ENCODE results near the gene CFAP52. TPM values are rescaled to one million over a fixed set of nuclear protein-coding genes. Genes with fewer than 3 reads are reported as not detected.
"Not testable (repeated sequence)": the region's sequence is repeated elsewhere in the genome, so short reads cannot be mapped to it uniquely, and the experiment has no call there.

CFAP52 gene
- polyA plus RNA-seq, 12 donors = 0.18 to 0.57 (median 0.32) TPM; not detected in 9

DNA sequence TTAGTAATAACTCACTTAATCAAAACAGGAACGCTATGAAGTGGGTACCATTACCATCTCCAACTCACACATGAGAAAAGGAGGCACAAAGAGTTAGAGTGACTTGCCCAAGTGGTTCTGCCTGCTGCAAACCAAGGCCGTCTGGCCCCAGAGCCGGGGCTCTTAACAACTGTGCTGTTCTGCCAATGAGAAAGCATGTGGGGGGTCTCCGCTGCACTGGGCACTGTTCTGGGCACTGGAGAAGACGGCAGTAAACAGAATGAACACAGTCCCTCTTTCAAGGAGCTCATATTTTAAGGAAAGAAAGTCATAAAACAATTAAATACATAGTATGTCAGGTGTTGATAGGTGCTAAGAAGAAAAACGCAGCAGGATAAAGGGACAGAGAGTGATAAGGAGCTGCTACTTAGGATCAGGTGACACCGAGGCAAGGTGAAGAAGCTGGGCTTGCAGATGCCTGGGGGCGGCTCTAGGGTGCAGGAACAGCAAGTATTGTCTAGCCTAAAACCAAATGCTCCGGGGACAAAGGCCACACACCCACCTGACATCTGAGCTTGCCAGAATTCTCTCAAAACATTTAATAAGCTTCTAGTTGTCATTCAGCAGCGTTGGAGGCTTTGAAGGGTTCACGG lies 7.4 kb upstream of the CFAP52 start:
- no peak for DNase-seq

DNA sequence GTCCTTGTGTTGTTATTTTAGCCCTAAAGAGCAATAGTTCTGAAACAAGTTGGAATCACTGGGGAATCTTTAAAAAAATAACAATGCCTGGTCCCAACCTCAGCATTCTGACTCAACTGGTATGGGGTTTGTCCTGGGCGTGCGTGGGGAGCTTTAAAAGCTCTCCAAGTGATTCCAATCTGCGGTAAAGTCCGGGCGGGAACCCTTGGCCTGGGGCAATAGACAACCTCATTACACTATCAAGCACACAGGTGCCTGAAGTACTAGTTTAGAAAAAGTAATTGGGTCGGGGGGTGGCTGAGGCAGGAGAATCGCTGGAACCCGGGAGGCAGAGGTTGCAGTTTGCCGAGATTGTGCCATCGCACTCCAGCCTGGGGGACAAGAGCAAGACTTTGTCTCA lies 5.2 kb upstream of the CFAP52 start:
- no peak for DNase-seq

DNA sequence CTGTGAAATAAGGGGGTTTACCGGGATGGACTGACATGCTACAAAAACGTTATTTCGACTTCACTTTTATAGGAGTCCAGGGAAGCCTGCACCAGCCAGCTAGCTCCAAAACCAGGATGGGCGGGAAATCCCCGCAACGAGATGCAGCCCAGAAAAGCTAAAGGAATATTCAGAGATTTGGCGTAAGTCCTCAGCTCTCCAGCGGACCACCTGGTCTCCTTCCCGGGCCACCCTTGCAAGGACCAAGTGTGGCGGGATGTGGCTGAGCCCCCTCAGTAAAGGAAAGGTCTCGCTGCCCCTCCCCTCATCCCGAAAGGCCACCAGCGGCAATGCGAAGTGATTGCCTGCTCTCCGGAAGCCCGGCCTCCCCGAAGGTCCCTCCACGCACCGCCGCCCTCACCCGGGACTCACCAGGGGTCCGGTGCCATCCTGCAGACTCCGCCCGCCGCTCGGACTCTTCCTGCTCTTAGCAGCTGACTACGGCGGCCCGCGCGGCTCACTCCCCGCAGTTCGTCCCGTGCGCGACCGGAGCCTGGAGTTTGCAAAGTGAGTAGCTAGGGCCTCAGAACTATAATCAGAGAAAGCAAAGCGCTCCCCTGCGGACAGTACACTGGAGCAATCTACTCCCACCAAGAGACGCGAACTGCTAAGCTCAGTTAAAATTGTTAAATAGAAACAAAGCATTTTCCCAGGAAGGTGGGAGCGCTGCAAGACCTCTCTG lies 901 bp upstream of the CFAP52 start, which contains the start of gene STX8:
Gene STX8, minus strand, starts transcription at position 440 of the 721 bp plus-strand sequence. Its CDS starts 12 bp downstream, at position 428.
- peak; percentile 85 for DNase-seq

DNA sequence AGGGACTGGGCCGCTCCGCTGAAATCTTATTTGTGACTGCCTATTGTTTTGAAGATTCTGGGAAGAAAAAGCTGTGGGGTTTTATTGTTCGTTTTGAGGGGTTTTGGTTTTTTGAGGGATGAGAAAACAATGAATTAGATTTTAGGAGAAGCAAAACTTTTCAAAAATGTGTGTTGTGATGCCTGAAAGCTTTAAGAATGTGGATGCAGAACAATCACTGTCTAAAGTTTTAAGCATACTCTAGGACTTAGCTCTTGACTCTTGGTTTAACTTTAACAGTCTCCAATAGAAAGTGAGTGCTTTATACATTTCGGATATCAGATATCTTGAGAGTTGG lies 899 bp downstream of the CFAP52 start:
- DNase-seq = no peak

DNA sequence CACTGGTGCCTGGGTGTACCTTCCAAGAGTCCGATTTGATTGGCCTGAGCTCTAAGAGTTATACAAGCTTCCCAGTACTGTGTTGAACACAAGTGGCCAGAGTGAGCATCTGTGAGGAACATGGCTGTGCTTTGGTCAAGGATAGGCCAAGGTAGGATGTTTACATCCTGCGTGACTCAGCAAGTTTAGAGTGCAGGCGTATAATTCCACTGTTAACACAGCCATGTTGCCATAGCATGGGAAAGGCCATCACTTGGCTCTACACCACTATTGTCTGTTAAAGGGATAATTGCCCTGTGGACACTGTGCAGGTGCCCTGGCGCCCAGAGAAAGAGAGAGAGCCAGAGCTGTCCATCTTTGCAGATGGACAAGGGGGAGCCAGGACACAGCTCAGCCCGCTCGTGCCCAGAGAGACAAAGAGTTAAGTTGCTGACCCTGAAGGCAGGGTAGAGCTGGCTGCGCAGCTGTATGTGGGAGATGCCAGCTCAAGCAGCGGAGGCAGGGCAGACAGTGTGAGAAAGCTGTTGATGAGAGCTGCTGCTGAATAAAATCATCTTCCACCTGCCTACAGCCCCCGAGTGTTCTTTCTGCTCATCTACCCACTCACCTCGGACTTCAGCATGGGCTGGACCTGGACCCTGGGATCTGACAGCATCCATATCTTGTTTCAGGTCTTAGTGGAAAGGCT lies 11.7 kb downstream of the CFAP52 start:
- DNase-seq = no peak

DNA sequence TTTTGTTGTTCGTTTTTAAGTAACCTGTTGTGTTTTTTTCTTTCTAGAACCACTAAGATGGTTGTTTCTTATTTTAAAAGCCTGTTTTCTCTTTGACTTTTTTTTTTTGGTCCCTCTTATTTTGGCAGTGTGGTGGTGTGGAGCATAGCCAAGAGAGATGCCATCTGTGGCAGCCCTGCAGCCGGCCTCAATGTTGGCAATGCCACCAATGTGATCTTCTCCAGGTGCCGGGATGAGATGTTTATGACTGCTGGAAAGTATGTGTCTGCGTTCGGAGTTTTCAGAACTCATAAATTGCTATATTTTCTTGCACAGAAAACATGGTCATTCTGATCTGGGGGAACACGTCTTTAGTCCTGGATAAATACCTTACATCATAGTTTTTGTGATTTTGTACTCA lies 17.6 kb downstream of the CFAP52 start:
- no peak for DNase-seq

DNA sequence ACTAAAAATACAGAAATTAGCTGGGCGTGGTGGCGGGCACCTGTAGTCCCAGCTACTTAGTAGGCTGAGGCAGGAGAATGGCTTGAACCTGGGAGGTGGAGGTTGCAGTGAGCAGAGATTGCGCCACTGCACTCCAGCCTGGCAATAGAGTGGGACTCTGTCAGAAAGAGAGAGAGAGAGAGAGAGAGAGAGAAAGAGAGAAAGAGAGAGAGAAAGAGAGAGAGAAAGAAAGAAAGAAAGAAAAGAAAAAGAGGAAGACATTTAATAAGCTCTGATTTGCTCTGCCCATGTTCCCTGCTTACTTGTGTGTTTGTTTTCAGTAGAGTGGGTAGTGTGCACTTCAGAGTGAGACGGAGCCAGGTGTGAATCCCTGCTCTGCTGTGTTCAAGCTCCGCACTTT lies 21.2 kb downstream of the CFAP52 start:
- not testable (repeated sequence) for DNase-seq

DNA sequence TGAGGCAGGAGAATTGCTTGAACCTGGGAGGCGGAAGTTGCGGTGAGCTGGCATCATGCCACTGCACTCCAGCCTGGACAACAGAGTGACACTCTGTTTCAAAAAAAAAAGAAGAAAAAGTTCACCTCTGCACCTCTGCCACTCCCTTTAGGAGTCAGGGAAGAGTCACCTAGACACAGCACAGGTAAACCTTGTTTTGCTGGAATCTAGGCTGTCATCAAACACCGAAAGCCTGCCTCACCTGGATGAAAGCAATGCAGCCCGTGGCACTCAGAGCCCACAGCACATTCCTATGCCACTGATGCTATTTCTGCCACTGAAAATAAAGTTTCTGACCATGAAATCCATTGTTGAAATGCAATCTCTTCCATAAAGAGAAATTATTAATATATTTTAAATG lies 22.2 kb downstream of the CFAP52 start:
- no peak for DNase-seq

DNA sequence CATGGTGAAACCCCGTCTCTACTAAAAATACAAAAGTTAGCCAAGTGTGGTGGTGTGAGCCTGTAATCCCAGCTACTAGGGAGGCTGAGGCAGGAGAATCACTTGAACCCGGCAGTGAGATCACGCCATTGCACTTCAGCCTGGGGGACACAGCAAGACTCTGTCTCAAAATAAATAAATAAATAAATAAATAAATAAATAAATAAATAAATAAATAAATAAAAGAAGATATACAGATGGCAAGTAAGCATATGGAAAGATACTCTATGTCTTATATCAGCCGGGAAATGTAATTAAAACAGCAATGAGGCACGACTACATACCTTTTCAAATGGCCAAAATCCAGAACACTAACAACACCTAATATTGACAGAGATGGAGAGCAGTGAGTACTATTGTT lies 28.1 kb downstream of the CFAP52 start:
- not testable (repeated sequence) for DNase-seq

DNA sequence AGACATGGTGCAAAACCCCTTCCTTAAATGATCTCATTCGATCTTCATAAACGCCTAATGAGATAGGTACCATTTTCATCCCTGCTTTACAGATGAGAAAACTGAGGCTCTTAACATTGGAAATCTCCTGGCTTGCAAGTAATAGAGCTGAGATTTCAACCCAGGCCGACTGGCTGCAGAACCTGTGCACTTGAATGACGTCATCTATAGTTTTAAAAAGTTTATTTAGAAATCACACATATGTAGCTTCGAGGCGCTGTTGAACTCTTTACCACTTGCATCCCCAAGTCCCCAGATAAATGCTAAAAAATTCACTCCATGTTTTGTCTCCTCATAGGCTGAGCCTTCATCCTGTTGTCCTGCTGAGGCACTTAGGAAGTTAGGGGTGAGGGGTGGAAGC lies 30.0 kb downstream of the CFAP52 start:
- no peak for DNase-seq

DNA sequence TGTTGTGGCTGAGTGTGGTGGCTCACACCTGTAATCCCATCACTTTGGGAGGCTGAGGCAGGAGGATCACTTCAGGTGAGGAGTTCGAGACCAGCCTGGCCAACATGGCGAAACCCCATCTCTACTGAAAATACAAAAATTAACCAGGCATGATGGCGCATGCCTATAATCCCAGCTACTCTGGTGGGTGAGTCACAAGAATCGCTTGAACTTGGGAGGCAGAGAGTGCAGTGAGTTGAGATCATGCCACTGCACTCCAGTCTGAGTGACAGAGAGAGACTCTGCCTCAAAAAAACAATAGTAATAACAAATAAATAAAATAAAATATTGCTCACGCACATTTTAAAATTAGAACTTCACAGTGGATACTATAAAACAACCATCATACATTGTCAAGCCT lies 30.6 kb downstream of the CFAP52 start:
- DNase-seq = not testable (repeated sequence)

DNA sequence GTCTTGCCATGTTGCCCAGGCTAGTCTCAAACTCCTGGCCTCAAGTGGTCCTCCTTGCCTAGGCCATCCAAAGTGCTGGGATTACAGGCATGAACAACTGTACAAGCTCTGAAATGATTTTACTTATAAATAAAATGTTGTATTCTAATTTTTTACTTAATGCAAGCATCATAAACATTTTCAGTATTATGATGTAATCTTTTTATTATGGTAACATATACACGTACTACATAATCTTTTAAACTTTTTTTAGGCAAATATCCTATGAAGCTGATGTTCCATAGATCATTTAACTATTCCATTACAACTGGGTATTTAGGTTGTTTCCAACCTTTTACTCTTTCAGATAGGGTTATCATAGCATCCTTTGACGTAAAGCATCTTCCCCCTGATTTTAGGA lies 35.1 kb downstream of the CFAP52 start:
- DNase-seq = no peak

DNA sequence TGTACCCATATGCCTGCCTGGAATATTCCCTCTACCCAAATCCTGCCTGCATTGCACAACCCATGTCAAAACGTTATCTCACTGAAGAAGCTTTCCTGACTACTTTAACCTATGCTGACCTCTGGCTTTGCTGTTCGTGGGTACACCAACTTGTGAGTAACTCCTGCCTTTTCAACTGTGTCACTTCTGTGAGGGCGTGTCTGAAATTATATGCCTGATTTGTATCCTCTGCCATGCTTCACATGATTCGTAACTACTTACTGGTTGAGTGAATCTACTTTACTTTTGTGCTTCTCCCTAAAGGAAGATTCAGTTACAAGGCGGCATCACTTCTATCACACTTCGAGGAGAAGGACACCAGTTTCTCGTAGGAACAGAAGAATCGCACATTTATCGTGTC lies 35.6 kb downstream of the CFAP52 start:
- DNase-seq = no peak

DNA sequence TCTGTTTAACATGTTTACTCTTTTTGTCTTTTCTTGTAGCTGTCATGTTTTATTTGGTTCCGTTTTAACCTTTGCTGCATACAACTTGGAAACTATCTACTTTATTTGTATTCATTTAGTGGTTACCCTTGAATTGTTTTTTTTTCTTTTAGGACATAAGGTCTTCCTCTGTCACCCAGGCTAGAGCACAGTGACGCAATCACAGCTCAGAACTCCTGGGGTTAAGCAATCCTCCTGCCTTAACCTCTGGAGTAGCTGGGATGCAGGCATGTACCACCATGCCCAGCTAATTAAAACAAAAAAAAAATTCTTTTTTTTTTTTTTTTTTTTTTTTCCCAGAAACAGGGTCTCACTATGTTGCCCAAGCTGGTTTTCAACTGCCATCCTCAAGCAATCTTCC lies 39.0 kb downstream of the CFAP52 start:
- DNase-seq = no peak

DNA sequence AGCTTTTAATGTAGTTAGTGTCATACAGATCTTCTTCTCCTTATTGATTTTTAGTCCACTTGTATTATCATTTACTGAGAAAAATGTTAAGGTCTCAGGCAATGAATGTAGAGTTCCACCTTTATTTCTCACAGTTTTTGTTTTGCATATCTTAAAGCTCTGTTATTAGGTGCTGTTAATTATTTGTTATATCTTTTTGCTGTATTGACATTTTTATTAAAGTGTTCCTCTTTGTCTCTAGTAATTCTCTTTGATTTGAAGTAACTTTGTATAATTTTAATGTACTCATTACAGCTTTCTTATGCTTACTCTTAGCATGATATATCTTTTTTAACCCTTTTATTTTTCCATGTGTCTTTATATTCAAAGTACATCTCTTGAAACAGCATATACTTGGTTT lies 46.5 kb downstream of the CFAP52 start:
- DNase-seq = no peak

DNA sequence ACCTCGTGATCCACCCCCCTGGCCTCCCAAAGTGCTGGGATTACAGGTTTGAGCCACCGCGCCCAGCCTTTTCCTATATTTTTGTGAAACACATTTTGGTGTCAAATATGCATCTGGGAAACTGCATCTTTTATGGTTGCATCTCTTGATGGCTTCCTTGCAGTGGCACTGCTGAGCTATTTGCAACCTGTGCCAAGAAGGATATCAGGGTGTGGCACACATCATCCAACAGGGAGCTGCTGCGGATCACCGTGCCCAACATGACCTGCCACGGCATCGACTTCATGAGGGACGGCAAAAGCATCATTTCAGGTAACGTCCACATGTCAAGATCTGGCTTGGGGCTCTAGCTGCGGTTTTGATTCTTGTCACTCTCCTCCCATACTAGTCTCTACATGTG lies 52.1 kb downstream of the CFAP52 start:
- DNase-seq = no peak

DNA sequence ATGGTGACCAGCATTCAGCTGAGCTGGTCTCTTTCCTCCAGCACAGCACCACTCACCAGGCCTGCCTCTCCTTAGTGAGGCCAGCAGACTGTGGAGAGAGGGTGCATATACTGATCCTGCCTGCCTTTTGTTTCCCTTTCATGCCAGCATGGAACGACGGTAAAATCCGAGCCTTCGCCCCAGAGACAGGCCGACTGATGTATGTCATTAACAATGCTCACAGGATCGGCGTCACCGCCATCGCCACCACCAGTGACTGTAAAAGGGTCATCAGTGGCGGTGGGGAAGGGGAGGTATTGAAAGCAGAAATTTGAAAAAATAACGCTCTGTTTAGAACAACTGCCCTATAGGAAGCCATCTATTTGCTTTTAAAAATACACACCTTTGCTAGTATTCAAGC lies 56.3 kb downstream of the CFAP52 start:
- DNase-seq = no peak

DNA sequence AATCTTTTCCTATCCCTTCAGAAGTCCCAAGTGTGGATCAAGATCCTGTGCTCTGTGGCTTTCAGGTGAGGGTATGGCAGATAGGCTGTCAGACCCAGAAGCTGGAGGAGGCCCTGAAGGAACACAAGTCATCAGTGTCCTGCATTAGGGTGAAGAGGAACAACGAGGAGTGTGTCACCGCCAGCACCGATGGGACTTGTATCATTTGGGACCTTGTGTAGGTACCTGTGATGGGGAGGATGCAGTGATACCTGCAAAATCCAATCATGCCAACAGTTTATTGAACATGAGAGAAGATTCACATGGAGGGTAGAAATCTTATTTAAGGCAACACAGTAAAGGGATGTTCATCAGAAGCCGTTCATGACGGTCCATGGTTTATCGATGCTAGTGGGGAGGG lies 58.9 kb downstream of the CFAP52 start:
- no peak for DNase-seq

DNA sequence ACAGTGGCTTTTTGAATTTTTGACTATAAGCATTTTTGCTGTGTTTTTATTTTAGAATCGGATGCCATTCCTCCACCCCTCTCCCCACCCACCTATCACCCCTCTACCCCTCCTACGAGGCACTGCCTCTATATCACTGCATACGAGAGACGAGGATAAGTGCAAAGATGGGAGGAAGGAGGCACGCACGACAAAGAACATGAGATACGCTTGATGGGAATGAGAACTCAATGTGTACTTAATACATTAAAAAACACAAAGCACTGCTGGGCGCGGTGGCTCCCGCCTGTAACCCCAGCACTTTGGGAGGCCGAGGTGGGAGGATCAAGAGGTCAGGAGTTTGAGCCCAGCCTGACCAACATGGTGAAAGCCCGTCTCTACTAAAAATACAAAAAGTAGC lies 60.1 kb downstream of the CFAP52 start:
- no peak for DNase-seq

DNA sequence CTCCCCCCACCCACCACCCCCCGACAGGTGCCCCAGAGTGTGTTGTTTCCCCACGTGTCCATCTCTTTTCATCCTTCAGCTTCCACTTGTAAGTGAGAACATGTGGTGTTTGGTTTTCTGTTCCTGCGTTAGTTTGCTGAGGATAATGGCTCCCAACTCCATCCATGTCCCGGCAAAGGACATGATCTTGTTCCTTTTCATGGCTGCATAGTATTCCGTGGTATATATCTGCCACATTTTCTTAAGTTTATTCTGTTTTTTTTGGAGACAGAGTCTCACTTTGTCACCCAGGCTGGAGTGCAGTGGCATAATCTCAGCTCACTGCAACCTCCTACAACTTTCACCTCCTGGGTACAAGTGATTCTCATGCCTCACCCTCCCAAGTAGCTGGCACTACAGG lies 63.9 kb downstream of the CFAP52 start:
- DNase-seq = not testable (repeated sequence)

DNA sequence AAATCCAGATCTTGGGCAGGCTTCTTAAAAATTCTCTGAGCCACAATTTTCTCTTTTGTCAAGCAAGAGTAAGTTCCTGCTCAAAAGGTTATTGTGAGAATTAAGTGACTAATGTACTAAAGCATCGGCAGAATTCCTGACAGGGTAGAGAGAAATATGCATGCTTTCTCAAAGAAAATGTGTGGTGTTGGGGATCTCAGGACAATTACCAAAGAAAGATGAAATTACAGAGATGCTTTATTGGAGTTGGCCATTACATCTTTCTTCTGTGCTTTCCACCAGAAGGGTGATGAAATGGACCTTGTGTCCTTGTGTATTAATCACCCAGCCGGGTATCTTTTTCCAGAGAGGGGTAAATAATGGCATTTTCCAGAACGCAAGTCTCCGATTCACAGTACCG lies 67.2 kb downstream of the CFAP52 start:
- DNase-seq = no peak

DNA sequence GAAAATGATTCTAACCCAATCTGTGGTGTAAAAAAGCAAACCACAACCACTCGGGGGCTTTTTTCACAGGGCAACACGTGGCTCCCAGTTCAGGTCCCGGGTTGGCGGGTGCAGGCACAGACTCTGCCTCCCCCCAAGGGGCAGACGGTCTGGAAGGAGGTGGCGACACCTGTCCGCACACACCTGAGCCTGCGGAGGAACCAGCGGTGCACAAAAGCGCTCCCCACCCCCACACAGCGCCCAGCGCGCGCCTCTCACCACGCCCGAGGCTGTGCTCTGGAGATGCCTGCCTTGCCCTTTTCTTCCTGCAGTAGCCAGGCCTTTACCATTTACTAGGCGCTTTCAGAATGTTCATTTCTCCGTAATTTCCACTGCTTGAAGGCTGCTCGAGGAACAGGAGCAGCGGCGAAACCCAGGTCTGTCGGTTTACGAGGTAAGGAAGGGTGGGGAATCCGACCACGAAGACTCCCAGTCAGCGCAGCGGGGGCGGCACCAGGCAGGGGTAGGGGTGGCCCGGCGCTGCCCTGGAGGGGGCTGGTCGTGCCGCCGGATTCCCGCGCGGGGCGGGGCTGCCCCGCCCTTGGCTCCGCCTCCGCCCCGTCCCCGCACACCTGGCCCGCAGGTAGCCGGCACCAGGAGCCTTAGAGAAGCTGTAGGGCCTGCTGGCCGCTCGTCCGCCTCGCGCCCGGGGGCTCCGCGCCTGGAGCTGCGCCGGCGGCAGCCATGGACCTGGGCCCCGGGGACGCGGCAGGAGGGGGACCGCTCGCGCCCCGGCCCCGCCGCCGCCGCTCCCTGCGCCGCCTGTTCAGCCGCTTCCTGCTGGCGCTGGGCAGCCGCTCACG lies 68.7 kb downstream of the CFAP52 start, which contains the start of gene USP43:
Gene USP43, plus strand, starts transcription at position 608 of the 842 bp plus-strand sequence. Its CDS starts 116 bp downstream, at position 724.
- no peak for DNase-seq

Measured in muscle of arm (tissue), 12 donors.